Measurements from ENCODE around the gene SH3TC1. TPM values are rescaled to one million over a fixed set of nuclear protein-coding genes. Genes with fewer than 3 reads are reported as not detected.

Gene SH3TC1
- polyA plus RNA-seq, 1 donor (not counting 4 experiments of a cell fraction or from before 2014, with no cell fraction given) = 12.3 TPM

DNA sequence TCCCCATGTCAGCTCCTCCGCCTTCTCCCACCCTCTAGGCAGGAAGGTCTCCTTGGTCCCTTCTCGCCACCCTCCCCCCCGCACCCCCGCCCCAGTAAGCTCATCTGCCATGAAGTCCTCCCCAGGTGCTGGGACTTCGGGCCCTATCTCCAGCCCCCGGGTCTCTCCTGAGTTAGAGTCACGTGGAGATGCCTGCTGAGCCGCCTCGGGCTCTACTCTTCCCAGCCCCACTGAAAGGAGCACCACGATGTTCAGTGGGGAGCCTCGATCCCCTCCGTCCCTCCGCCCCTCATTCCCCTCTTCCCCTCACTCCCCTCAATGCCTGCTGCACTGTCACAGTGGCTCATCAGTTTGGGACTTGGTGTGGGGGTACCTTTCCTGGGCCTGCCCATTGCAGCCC is 74.4 kb downstream of the SH3TC1 start:
- Histone ChIP-seq H3K9me1 (ENCODE audit: control insufficient read depth, extremely low read depth, insufficient read depth, low read length) (no peaks in the 10 kb centered on the region), H4K20me1 (ENCODE audit: control insufficient read depth, extremely low read depth, insufficient read depth, low read length) (no peaks in the 10 kb centered on the region), H3K36me3 (ENCODE audit: control insufficient read depth in 2 of 2, extremely low read depth in 1 of 2, insufficient read depth in 2 of 2, low read length in 2 of 2) (no peaks in the 10 kb centered on the region), H2AFZ (ENCODE audit: control insufficient read depth, low read length) (no peak overlapping the region), H3K4me3 (ENCODE audit: control insufficient read depth in 2 of 3, extremely low read depth in 1 of 3, insufficient read depth in 2 of 3, low read depth in 1 of 3, low read length in 3 of 3) (no peak overlapping the region), H3K79me2 (ENCODE audit: control insufficient read depth, insufficient read depth, low read length) (no peaks in the 10 kb centered on the region), H3K4me2 (ENCODE audit: control insufficient read depth, extremely low read depth, insufficient read depth, low read depth, low read length) (no peak overlapping the region), H3K9me3 (ENCODE audit: control insufficient read depth, low read depth, low read length) (no peaks in the 10 kb centered on the region), H3K9ac (ENCODE audit: control insufficient read depth, extremely low read depth, insufficient read depth, low read length) (no peak overlapping the region), H3K27me3 (ENCODE audit: control insufficient read depth, extremely low read depth, insufficient read depth, low read length) (peaks cover 42% of the 10 kb centered on the region), H3K4me1 (ENCODE audit: control insufficient read depth, extremely low read depth, insufficient read depth, low read length) (peaks cover 10% of the 10 kb centered on the region), H3K27ac (ENCODE audit: control insufficient read depth, insufficient read depth, low read length) (no peak overlapping the region)
- TF ChIP-seq CTCF (optimal IDR thresholded peaks at IDR 0.05 in 1 of 3, IDR thresholded peaks at IDR 0.05 in 1 of 3, conservative IDR thresholded peaks at IDR 0.05 in 1 of 3; ENCODE audit: extremely low read depth in 1 of 3, insufficient read depth in 2 of 3, low read length in 3 of 3) (no peak), EZH2 (IDR thresholded peaks at IDR 0.05; ENCODE audit: low read length) (no peak)
- DNase-seq (ENCODE audit: low read depth, low spot score) (no peak), FAIRE-seq (no peak)
- dilution Hi-C loops (cut with MboI; ENCODE audit: extremely low pct_ligation_motif_present, low sequenced_read_pairs) = loop anchor here (25.0 kb wide), 1 partner anchor 139 kb away; no protein-coding TSS in a partner anchor

- H4K20me1 ChIP-seq (ENCODE audit: control insufficient read depth, extremely low read depth, insufficient read depth, low read length) = no peaks in the 10 kb centered on the region
- H3K27ac ChIP-seq (ENCODE audit: control insufficient read depth, insufficient read depth, low read length) = no peak overlapping the region
- no peak overlapping the region for H2AFZ ChIP-seq (ENCODE audit: control insufficient read depth, low read length)
- no peaks in the 10 kb centered on the region for H3K9me3 ChIP-seq (ENCODE audit: control insufficient read depth, low read depth, low read length)
- dilution Hi-C loops (cut with MboI; ENCODE audit: extremely low pct_ligation_motif_present, low sequenced_read_pairs) = loop anchor here (25.0 kb wide), 1 partner anchor 138 kb away; no protein-coding TSS in a partner anchor
- no peak overlapping the region for H3K4me3 ChIP-seq (ENCODE audit: control insufficient read depth in 2 of 3, extremely low read depth in 1 of 3, insufficient read depth in 2 of 3, low read depth in 1 of 3, low read length in 3 of 3)
- H3K27me3 ChIP-seq (ENCODE audit: control insufficient read depth, extremely low read depth, insufficient read depth, low read length) = peaks cover 36% of the 10 kb centered on the region
- H3K9ac ChIP-seq (ENCODE audit: control insufficient read depth, extremely low read depth, insufficient read depth, low read length) = no peak overlapping the region
- H3K4me1 ChIP-seq (ENCODE audit: control insufficient read depth, extremely low read depth, insufficient read depth, low read length) = peaks cover 13% of the 10 kb centered on the region
- no peaks in the 10 kb centered on the region for H3K9me1 ChIP-seq (ENCODE audit: control insufficient read depth, extremely low read depth, insufficient read depth, low read length)
- H3K36me3 ChIP-seq (ENCODE audit: control insufficient read depth in 2 of 2, extremely low read depth in 1 of 2, insufficient read depth in 2 of 2, low read length in 2 of 2) = no peaks in the 10 kb centered on the region
- no peak overlapping the region for H3K4me2 ChIP-seq (ENCODE audit: control insufficient read depth, extremely low read depth, insufficient read depth, low read depth, low read length)
- FAIRE-seq = no peak
- TF ChIP-seq EZH2 (IDR thresholded peaks at IDR 0.05; ENCODE audit: low read length) (no peak), CTCF (optimal IDR thresholded peaks at IDR 0.05 in 1 of 3, IDR thresholded peaks at IDR 0.05 in 1 of 3, conservative IDR thresholded peaks at IDR 0.05 in 1 of 3; ENCODE audit: extremely low read depth in 1 of 3, insufficient read depth in 2 of 3, low read length in 3 of 3) (no peak)
- no peak for DNase-seq (ENCODE audit: low read depth, low spot score)
- H3K79me2 ChIP-seq (ENCODE audit: control insufficient read depth, insufficient read depth, low read length) = no peaks in the 10 kb centered on the region
Observed at GRCh38 chr4:8274066-8274652, 75.1 kb downstream of the SH3TC1 start.

All from keratinocyte (primary cell).